HG03135 (cell line): ENCODE data around the gene CHRNA4.

Experiments
- ATAC-seq: cut with Tn5 transposase; IDR thresholded peaks from one replicate; pipeline ENCODE4 v1.9.1; 2021; ENCODE audit warnings: mild to moderate bottlenecking, moderate library complexity; ENCODE audit not compliant: unreplicated experiment

CHRNA4 gene

GRCh38 chr20:63379296-63379695 is 18.1 kb upstream of the CHRNA4 start:
- no peak for ATAC-seq

GRCh38 chr20:63378626-63379025 is 17.5 kb upstream of the CHRNA4 start:
- ATAC-seq: no peak

GRCh38 chr20:63377951-63378381 is 16.8 kb upstream of the CHRNA4 start:
- no peak for ATAC-seq

- ATAC-seq: no peak
Measured at GRCh38 chr20:63377256-63377941, 16.2 kb upstream of the CHRNA4 start.

GRCh38 chr20:63376283-63377250 is 15.4 kb upstream of the CHRNA4 start:
- ATAC-seq: no peak

GRCh38 chr20:63375438-63375837 is 14.3 kb upstream of the CHRNA4 start:
- no peak for ATAC-seq

- no peak for ATAC-seq
Measured at GRCh38 chr20:63374504-63374903, 13.4 kb upstream of the CHRNA4 start.

GRCh38 chr20:63373996-63374395 is 12.8 kb upstream of the CHRNA4 start:
- ATAC-seq: no peak

- ATAC-seq: no peak
Measured at GRCh38 chr20:63372971-63373885, 12.1 kb upstream of the CHRNA4 start.

- ATAC-seq: no peak
Measured at GRCh38 chr20:63371291-63371865, 10.2 kb upstream of the CHRNA4 start.

GRCh38 chr20:63370618-63371187 is 9.6 kb upstream of the CHRNA4 start:
- no peak for ATAC-seq

GRCh38 chr20:63369724-63370617 is 8.8 kb upstream of the CHRNA4 start:
- ATAC-seq: no peak

- no peak for ATAC-seq
Measured at GRCh38 chr20:63369024-63369530, 7.9 kb upstream of the CHRNA4 start.

- ATAC-seq: no peak
Measured at GRCh38 chr20:63368151-63368550, 7.0 kb upstream of the CHRNA4 start.

- ATAC-seq: no peak
Measured at GRCh38 chr20:63367446-63368055, 6.4 kb upstream of the CHRNA4 start.

- no peak for ATAC-seq
Measured at GRCh38 chr20:63366390-63367365, 5.5 kb upstream of the CHRNA4 start.

- no peak for ATAC-seq
Measured at GRCh38 chr20:63365601-63366389, 4.6 kb upstream of the CHRNA4 start.
